Endothelial cell (in vitro differentiated cells): ENCODE data around the gene DNER. TPM values are rescaled to one million over a fixed set of nuclear protein-coding genes. Genes with fewer than 3 reads are reported as not detected.

Source experiments
- DNase-seq: peaks from one replicate; pipeline ENCODE4 v3.0.0; 2021; ENCODE audit warnings: low spot score
- H3K27ac Mint-ChIP-seq: one replicate; pipeline ENCODE4 v1.8.0; 2021; ENCODE audit warnings: mixed read lengths, inconsistent platforms; ENCODE audit not compliant: unreplicated experiment
- H3K27me3 Mint-ChIP-seq: one replicate; pipeline ENCODE4 v1.8.0; 2021; ENCODE audit warnings: mild to moderate bottlenecking, moderate library complexity, mixed read lengths, inconsistent platforms; ENCODE audit not compliant: unreplicated experiment
- H3K36me3 Mint-ChIP-seq: one replicate; pipeline ENCODE4 v1.8.0; 2021; ENCODE audit warnings: mild to moderate bottlenecking, low read depth, mixed read lengths, inconsistent platforms; ENCODE audit not compliant: unreplicated experiment
- H3K4me1 Mint-ChIP-seq: one replicate; pipeline ENCODE4 v1.8.0; 2021; ENCODE audit warnings: mild to moderate bottlenecking, mixed read lengths, inconsistent platforms; ENCODE audit not compliant: unreplicated experiment
- H3K4me3 Mint-ChIP-seq: one replicate; pipeline ENCODE4 v1.8.0; 2021; ENCODE audit warnings: mild to moderate bottlenecking, mixed read lengths, inconsistent platforms; ENCODE audit not compliant: unreplicated experiment
- H3K9me3 Mint-ChIP-seq: one replicate; pipeline ENCODE4 v1.8.0; 2021; ENCODE audit warnings: mixed read lengths, inconsistent platforms; ENCODE audit not compliant: unreplicated experiment
- total RNA-seq: library from RNA; stranded (reverse); fragmentation: NEBNext Ultra II Directional; extraction: Animal tissue kit (Norgen Biotek cat#: 25700); gene quantifications from one replicate; pipeline ENCODE4 v1.2.1, GENCODE V29; 2021; ENCODE audit not compliant: unreplicated experiment
- TF ChIP-seq, protein P1 (sequence below): fragments of 200-600 bp; sonication (generic); IDR thresholded peaks from one replicate; pipeline ENCODE4 v1.5.0; 2021; ENCODE audit warnings: antibody characterized with exemption; ENCODE audit not compliant: unreplicated experiment

Gene DNER
- total RNA-seq, 1 donor from 2014 or later: 0.15 TPM

GRCh38 chr2:229470781-229471180 is 243.6 kb downstream of the DNER start:
- no peak for DNase-seq
- Mint-ChIP-seq H3K27ac (no peak overlapping the region), H3K36me3 (no peaks in the 10 kb centered on the region), H3K9me3 (no peaks in the 10 kb centered on the region), H3K27me3 (no peaks in the 10 kb centered on the region), H3K4me3 (no peak overlapping the region), H3K4me1 (no peaks in the 10 kb centered on the region)
- TF ChIP-seq, protein P1, sequence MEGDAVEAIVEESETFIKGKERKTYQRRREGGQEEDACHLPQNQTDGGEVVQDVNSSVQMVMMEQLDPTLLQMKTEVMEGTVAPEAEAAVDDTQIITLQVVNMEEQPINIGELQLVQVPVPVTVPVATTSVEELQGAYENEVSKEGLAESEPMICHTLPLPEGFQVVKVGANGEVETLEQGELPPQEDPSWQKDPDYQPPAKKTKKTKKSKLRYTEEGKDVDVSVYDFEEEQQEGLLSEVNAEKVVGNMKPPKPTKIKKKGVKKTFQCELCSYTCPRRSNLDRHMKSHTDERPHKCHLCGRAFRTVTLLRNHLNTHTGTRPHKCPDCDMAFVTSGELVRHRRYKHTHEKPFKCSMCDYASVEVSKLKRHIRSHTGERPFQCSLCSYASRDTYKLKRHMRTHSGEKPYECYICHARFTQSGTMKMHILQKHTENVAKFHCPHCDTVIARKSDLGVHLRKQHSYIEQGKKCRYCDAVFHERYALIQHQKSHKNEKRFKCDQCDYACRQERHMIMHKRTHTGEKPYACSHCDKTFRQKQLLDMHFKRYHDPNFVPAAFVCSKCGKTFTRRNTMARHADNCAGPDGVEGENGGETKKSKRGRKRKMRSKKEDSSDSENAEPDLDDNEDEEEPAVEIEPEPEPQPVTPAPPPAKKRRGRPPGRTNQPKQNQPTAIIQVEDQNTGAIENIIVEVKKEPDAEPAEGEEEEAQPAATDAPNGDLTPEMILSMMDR: no peak

- Mint-ChIP-seq H3K4me1 (no peaks in the 10 kb centered on the region), H3K4me3 (no peak overlapping the region), H3K27me3 (peaks cover 2% of the 10 kb centered on the region), H3K27ac (no peak overlapping the region), H3K9me3 (no peaks in the 10 kb centered on the region), H3K36me3 (no peaks in the 10 kb centered on the region)
- TF ChIP-seq, protein P1: no peak
- DNase-seq: no peak
Observed at GRCh38 chr2:229467783-229468182, 246.6 kb downstream of the DNER start.

DNA sequence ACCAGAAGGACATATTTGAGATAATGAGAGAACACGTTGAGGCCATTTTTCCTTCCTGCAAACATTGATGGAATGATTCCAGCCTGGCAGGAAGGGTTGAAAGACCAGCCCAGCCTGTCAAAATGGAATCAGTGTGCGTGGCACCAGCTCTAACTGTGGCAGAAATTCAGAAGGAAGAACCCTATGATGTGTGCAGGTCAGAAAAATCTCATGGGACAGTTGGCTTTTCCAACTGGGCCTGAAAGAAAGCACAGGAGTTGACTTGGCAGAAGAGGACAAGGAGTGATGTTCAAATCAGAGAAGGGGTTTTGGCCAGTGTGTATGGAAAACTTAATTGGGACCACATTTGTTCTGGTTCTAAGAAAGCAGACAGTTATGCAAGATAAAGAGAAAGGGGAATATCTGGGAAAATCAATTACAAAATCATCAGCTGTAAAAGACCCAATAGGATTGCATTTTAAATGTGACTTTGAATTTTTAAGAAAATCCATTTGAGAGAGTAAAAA is 250.5 kb downstream of the DNER start:
- H3K27ac Mint-ChIP-seq: no peak overlapping the region
- H3K4me3 Mint-ChIP-seq: no peak overlapping the region
- H3K36me3 Mint-ChIP-seq: no peaks in the 10 kb centered on the region
- DNase-seq: no peak
- TF ChIP-seq, protein P1: no peak
- no peaks in the 10 kb centered on the region for H3K9me3 Mint-ChIP-seq
- no peaks in the 10 kb centered on the region for H3K4me1 Mint-ChIP-seq
- H3K27me3 Mint-ChIP-seq: peaks cover 2% of the 10 kb centered on the region

GRCh38 chr2:229462112-229462511 is 252.2 kb downstream of the DNER start:
- Mint-ChIP-seq H3K36me3 (no peaks in the 10 kb centered on the region), H3K27ac (no peak overlapping the region), H3K4me1 (no peaks in the 10 kb centered on the region), H3K27me3 (peaks cover 2% of the 10 kb centered on the region), H3K4me3 (no peak overlapping the region), H3K9me3 (no peaks in the 10 kb centered on the region)
- TF ChIP-seq, protein P1: no peak
- DNase-seq: no peak

GRCh38 chr2:229456091-229456490 is 258.3 kb downstream of the DNER start:
- Mint-ChIP-seq H3K27me3 (no peaks in the 10 kb centered on the region), H3K4me3 (no peak overlapping the region), H3K27ac (no peak overlapping the region), H3K4me1 (no peaks in the 10 kb centered on the region), H3K36me3 (no peaks in the 10 kb centered on the region), H3K9me3 (no peaks in the 10 kb centered on the region)
- TF ChIP-seq, protein P1: no peak
- no peak for DNase-seq
